ENCODE measurements around the gene PCDHGA8. TPM values are rescaled to one million over a fixed set of nuclear protein-coding genes. Genes with fewer than 3 reads are reported as not detected.
A peak's percentile ranks its signal among the peaks of the same experiment; 100 is the strongest.
"Not testable (repeated sequence)": the region's sequence is repeated elsewhere in the genome, so short reads cannot be mapped to it uniquely, and the experiment has no call there.

Gene PCDHGA8
- total RNA-seq, 6 experiments from 2014 or later = 0.27 to 0.88 (median 0.50) TPM

DNA sequence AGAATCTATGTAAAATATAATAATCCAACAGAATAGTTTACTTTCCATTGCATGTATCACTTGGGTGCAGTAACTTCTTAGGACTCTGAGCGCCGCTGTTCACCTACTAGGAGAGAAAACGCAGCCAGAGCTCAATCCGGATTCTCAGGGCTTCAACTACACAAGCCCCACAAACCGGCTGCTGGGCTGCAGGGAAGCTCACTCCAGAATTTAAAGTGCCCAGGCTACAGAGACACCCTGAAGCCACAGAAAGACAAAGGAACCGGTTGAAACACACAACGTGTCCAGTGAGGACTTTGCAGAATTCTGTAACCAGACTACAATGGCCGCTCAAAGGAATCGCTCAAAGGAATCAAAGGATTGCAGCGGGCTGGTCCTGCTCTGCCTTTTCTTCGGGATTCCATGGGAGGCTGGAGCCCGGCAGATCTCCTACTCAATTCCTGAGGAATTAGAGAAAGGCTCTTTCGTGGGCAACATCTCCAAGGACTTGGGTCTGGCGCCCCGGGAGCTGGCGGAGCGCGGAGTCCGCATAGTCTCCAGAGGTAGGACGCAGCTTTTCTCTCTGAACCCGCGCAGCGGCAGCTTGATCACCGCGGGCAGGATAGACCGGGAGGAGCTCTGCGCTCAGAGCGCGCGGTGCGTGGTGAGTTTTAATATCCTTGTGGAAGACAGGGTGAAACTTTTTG, 20.6 kb downstream of the PCDHGA8 start, which contains the start of gene PCDHGA10:
Gene PCDHGA10 (plus strand): TSS at position 134 of the 686 bp plus-strand sequence. CDS start 189 bp downstream, at position 323.
- TF ChIP-seq, protein P1, sequence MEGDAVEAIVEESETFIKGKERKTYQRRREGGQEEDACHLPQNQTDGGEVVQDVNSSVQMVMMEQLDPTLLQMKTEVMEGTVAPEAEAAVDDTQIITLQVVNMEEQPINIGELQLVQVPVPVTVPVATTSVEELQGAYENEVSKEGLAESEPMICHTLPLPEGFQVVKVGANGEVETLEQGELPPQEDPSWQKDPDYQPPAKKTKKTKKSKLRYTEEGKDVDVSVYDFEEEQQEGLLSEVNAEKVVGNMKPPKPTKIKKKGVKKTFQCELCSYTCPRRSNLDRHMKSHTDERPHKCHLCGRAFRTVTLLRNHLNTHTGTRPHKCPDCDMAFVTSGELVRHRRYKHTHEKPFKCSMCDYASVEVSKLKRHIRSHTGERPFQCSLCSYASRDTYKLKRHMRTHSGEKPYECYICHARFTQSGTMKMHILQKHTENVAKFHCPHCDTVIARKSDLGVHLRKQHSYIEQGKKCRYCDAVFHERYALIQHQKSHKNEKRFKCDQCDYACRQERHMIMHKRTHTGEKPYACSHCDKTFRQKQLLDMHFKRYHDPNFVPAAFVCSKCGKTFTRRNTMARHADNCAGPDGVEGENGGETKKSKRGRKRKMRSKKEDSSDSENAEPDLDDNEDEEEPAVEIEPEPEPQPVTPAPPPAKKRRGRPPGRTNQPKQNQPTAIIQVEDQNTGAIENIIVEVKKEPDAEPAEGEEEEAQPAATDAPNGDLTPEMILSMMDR (IDR thresholded peaks at IDR 0.05) = peak; percentile 46 to 62 (median 52)
- no peak for TF ChIP-seq POLR2A (IDR thresholded peaks at IDR 0.05)
- H3K36me3 ChIP-seq = no peaks in the 10 kb centered on the region
- H3K4me1 ChIP-seq = no peaks in the 10 kb centered on the region
- DNase-seq = peak in 2 of 3 donors; percentile 62 to 70
- WGBS (ENCODE audit: insufficient coverage, low coverage, low lambda C conversion rate, missing lambda C conversion rate) = 9% methylated on average over 26 of the region's 31 CpGs
- peak; percentile 79 to 86 (median 85) for ATAC-seq
- H3K4me3 ChIP-seq = peak within 1 kb of the TSS; percentile 26 to 56 (median 45)
- peaks cover 0 to 16% (median 5%) of the 10 kb centered on the region in 4 donors for H3K9me3 ChIP-seq
- H3K27me3 ChIP-seq = no peaks in the 10 kb centered on the region
- intact Hi-C loops (cut with DNase I) = loop anchor here in 1 of 2 donors (10.0 kb wide), 1 partner anchor 168 kb away; the partner anchor contains the start of gene PCDHB15
- peak within 1 kb of the TSS in 2 of 3 donors; percentile 4 to 30 for H3K27ac ChIP-seq

DNA sequence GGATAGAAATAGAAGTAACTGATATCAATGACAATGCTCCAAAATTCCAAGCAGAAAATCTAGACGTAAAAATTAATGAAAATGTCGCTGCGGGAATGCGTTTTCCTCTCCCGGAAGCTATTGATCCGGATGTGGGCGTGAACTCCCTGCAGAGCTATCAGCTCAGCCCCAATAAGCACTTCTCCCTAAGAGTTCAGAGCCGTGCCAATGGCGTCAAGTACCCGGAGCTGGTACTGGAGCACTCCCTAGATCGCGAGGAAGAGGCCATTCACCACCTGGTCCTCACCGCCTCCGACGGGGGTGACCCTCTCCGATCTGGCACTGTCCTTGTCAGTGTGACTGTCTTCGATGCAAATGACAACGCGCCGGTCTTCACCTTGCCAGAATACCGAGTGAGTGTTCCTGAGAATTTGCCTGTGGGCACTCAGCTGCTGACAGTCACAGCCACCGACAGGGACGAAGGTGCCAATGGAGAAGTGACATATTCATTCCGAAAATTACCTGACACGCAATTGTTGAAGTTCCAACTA, 21.2 kb downstream of the PCDHGA8 start:
- DNase-seq (peak in 2 of 3 donors; percentile 41 to 49), ATAC-seq (peak; percentile 39 to 72 (median 52))
- intact Hi-C loops (cut with DNase I) = loop anchor here in 1 of 2 donors (10.0 kb wide), 1 partner anchor 169 kb away; the partner anchor contains the start of gene PCDHB15
- WGBS (ENCODE audit: insufficient coverage, low coverage, low lambda C conversion rate, missing lambda C conversion rate) = 17% methylated on average over 20 of the region's 25 CpGs
- Histone ChIP-seq H3K36me3 (no peaks in the 10 kb centered on the region), H3K4me1 (no peaks in the 10 kb centered on the region), H3K9me3 (peaks cover 0 to 22% (median 6%) of the 10 kb centered on the region in 4 donors), H3K4me3 (peak overlapping the region; percentile 26 to 56 (median 45)), H3K27ac (peak overlapping the region in 1 of 3 donors; percentile 30), H3K27me3 (no peaks in the 10 kb centered on the region)
- TF ChIP-seq, protein P1 (IDR thresholded peaks at IDR 0.05) = no peak
- peak; percentile 10 for TF ChIP-seq POLR2A (IDR thresholded peaks at IDR 0.05)

DNA sequence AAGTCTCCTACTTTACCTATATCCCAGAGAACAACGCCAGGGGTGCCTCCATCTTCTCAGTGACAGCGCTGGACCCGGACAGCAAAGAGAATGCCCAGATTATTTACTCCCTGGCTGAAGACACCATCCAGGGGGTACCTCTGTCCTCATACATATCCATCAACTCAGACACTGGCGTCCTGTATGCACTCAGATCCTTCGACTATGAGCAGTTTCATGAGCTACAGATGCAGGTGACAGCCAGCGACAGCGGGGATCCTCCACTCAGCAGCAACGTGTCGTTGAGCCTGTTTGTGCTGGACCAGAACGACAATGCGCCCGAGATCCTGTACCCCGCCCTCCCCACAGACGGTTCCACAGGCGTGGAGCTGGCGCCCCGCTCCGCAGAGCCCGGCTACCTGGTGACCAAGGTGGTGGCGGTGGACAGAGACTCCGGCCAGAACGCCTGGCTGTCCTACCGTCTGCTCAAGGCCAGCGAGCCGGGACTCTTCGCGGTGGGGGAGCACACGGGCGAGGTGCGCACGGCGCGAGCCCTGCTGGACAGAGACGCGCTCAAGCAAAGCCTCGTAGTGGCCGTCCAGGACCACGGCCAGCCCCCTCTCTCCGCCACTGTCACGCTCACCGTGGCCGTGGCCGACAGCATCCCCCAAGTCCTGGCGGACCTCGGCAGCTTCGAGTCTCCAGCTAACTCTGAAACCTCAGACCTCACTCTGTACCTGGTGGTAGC, 22.3 kb downstream of the PCDHGA8 start:
- intact Hi-C loops (cut with DNase I) = loop anchor here in 1 of 2 donors (10.0 kb wide), 1 partner anchor 170 kb away; the partner anchor contains the start of gene PCDHB15

DNA sequence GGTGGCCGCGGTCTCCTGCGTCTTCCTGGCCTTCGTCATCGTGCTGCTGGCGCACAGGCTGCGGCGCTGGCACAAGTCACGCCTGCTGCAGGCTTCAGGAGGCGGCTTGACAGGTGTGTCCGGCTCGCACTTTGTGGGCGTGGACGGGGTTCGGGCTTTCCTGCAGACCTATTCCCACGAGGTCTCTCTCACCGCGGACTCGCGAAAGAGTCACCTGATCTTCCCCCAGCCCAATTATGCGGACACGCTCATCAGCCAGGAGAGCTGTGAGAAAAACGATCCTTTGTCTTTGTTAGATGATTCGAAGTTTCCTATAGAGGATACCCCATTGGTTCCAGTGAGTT, 22.8 kb downstream of the PCDHGA8 start:
- 50% methylated on average over 5 of the region's 24 CpGs for WGBS (ENCODE audit: insufficient coverage, low coverage, low lambda C conversion rate, missing lambda C conversion rate)
- ATAC-seq, H3K4me1 ChIP-seq, H3K4me3 ChIP-seq, H3K27me3 ChIP-seq, H3K36me3 ChIP-seq, H3K27ac ChIP-seq: not testable (repeated sequence)
- peaks cover 0 to 22% (median 13%) of the 10 kb centered on the region in 4 donors for H3K9me3 ChIP-seq
- intact Hi-C loops (cut with DNase I) = loop anchor here in 1 of 2 donors (10.0 kb wide), 1 partner anchor 170 kb away; the partner anchor contains the start of gene PCDHB15
- peak in 1 of 3 donors; percentile 27 for DNase-seq

More for the DNA sequence above, 22.3 kb downstream of the PCDHGA8 start:
- ATAC-seq, H3K4me1 ChIP-seq, H3K27ac ChIP-seq, DNase-seq, H3K4me3 ChIP-seq, H3K27me3 ChIP-seq, H3K36me3 ChIP-seq: not testable (repeated sequence)
- WGBS (ENCODE audit: insufficient coverage, low coverage, low lambda C conversion rate, missing lambda C conversion rate) = 38% methylated on average over 3 of the region's 46 CpGs
- peaks cover 0 to 23% (median 11%) of the 10 kb centered on the region in 4 donors for H3K9me3 ChIP-seq

DNA sequence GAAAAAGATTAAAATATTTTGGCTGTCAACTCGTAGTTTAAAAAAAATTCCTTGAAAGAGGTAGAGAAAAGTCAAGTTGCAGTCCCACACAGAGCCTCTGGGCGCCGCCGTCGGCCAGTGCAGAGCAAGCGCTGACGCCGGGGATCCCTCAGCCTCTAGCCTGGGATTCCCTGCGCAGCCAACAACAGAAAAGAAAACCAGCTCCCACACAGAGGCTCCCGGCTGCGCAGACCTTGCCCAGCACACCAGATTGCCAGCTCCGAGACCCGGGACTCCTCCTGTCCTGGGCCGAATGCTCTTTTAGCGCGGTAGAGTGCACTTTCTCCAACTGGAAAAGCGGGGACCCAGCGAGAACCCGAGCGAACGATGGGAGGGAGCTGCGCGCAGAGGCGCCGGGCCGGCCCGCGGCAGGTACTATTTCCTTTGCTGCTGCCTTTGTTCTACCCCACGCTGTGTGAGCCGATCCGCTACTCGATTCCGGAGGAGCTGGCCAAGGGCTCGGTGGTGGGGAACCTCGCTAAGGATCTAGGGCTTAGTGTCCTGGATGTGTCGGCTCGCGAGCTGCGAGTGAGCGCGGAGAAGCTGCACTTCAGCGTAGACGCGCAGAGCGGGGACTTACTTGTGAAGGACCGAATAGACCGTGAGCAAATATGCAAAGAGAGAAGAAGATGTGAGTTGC, 25.2 kb downstream of the PCDHGA8 start, which contains the start of gene PCDHGB7:
Gene PCDHGB7 (plus strand): TSS at position 184 of the 679 bp plus-strand sequence. CDS start 183 bp downstream, at position 367.
- H3K4me3 ChIP-seq = peak within 1 kb of the TSS in 2 of 3 donors; percentile 23 to 43
- intact Hi-C loops (cut with DNase I) = loop anchor here in 1 of 2 donors (10.0 kb wide), 1 partner anchor 173 kb away; the partner anchor contains the start of gene PCDHB15
- not testable (repeated sequence) for H3K36me3 ChIP-seq, H3K4me1 ChIP-seq, H3K27me3 ChIP-seq, H3K27ac ChIP-seq
- TF ChIP-seq, protein P1 (IDR thresholded peaks at IDR 0.05) = peak; percentile 39 to 56 (median 45)
- ATAC-seq (peak; percentile 80 to 90 (median 86)), DNase-seq (peak in 2 of 3 donors; percentile 56 to 80)
- 17% methylated on average over 27 of the region's 47 CpGs for WGBS (ENCODE audit: insufficient coverage, low coverage, low lambda C conversion rate, missing lambda C conversion rate)
- H3K9me3 ChIP-seq = peaks cover 0 to 32% (median 18%) of the 10 kb centered on the region in 4 donors
